ENCODE measurements around the gene SLC24A3. TPM values are rescaled to one million over a fixed set of nuclear protein-coding genes. Genes with fewer than 3 reads are reported as not detected.
A peak's percentile ranks its signal among the peaks of the same experiment; 100 is the strongest.

SLC24A3 gene
- total RNA-seq, 1 experiment from 2014 or later, result 0.04 TPM

- DNase-seq (ENCODE audit: low spot score), result no peak
Observed at GRCh38 chr20:19712721-19713260, 500.3 kb downstream of the SLC24A3 start.

GRCh38 chr20:19713822-19714578 is 501.6 kb downstream of the SLC24A3 start:
- DNase-seq (ENCODE audit: low spot score), result no peak

- no peak for DNase-seq (ENCODE audit: low spot score)
Observed at GRCh38 chr20:19714579-19714840, 502.1 kb downstream of the SLC24A3 start.

- no peak for DNase-seq (ENCODE audit: low spot score)
Observed at GRCh38 chr20:19715986-19716385, 503.5 kb downstream of the SLC24A3 start.

- DNase-seq (ENCODE audit: low spot score), result no peak
Observed at GRCh38 chr20:19718880-19719279, 506.4 kb downstream of the SLC24A3 start.

- no peak for DNase-seq (ENCODE audit: low spot score)
Observed at GRCh38 chr20:19720991-19721390, 508.5 kb downstream of the SLC24A3 start.

GRCh38 chr20:19723051-19723450 is 510.6 kb downstream of the SLC24A3 start:
- DNase-seq (ENCODE audit: low spot score), result no peak

GRCh38 chr20:19723813-19724430 is 511.5 kb downstream of the SLC24A3 start:
- no peak for DNase-seq (ENCODE audit: low spot score)

GRCh38 chr20:19725373-19725772 is 512.9 kb downstream of the SLC24A3 start:
- no peak for DNase-seq (ENCODE audit: low spot score)

- DNase-seq (ENCODE audit: low spot score), result no peak
Observed at GRCh38 chr20:19725814-19726525, 513.5 kb downstream of the SLC24A3 start.

GRCh38 chr20:19727251-19727847 is 514.9 kb downstream of the SLC24A3 start:
- DNase-seq (ENCODE audit: low spot score), result no peak

GRCh38 chr20:19729672-19730071 is 517.2 kb downstream of the SLC24A3 start:
- DNase-seq (ENCODE audit: low spot score), result no peak

GRCh38 chr20:19730706-19731105 is 518.3 kb downstream of the SLC24A3 start:
- no peak for DNase-seq (ENCODE audit: low spot score)

- no peak for DNase-seq (ENCODE audit: low spot score)
Observed at GRCh38 chr20:19734811-19735210, 522.4 kb downstream of the SLC24A3 start.

- peak; percentile 75 for DNase-seq (ENCODE audit: low spot score)
Observed at GRCh38 chr20:19735446-19735845, 523.0 kb downstream of the SLC24A3 start.

- DNase-seq (ENCODE audit: low spot score), result no peak
Observed at GRCh38 chr20:19737025-19737424, 524.6 kb downstream of the SLC24A3 start.

- DNase-seq (ENCODE audit: low spot score), result no peak
Observed at GRCh38 chr20:19738951-19739350, 526.5 kb downstream of the SLC24A3 start.

GRCh38 chr20:19739351-19739750 is 526.9 kb downstream of the SLC24A3 start:
- no peak for DNase-seq (ENCODE audit: low spot score)

- no peak for DNase-seq (ENCODE audit: low spot score)
Observed at GRCh38 chr20:19740512-19740911, 528.1 kb downstream of the SLC24A3 start.

GRCh38 chr20:19741924-19742323 is 529.5 kb downstream of the SLC24A3 start:
- DNase-seq (ENCODE audit: low spot score), result no peak

- DNase-seq (ENCODE audit: low spot score), result no peak
Observed at GRCh38 chr20:19742974-19743639, 530.7 kb downstream of the SLC24A3 start.

- DNase-seq (ENCODE audit: low spot score), result no peak
Observed at GRCh38 chr20:19743640-19743995, 531.2 kb downstream of the SLC24A3 start.
